Activated CD4-positive, alpha-beta T cell treated with anti-CD3 and anti-CD28 coated beads, Interleukin-2, amount 10 ng/mL, durations not matched to agents 7 days and 5 days (primary cell): ENCODE measurements around the gene DYNC1H1. TPM values are rescaled to one million over a fixed set of nuclear protein-coding genes. Genes with fewer than 3 reads are reported as not detected.
A peak's percentile ranks its signal among the peaks of the same experiment; 100 is the strongest.

ENCODE experiments used
- CTCF ChIA-PET: fragments of 350-600 bp; sonication (Branson Sonifier 250); formaldehyde crosslinking; loops from one replicate; lab custom pipeline; 2021; ENCODE audit warnings: antibody characterized with exemption; lab: Charles Lee
- POLR2A ChIA-PET: fragments of 350-600 bp; sonication (Branson Sonifier 250); formaldehyde crosslinking; loops from one replicate; lab custom pipeline; 2021; ENCODE audit warnings: antibody characterized with exemption; lab: Charles Lee
- DNase-seq: peaks from one replicate; pipeline ENCODE4 v3.0.0-alpha.2; 2020
- H3K27ac Mint-ChIP-seq: one replicate; pipeline ENCODE4 v1.8.0; 2021; ENCODE audit warnings: mild to moderate bottlenecking, moderate library complexity, mixed read lengths
- H3K27me3 Mint-ChIP-seq: one replicate; pipeline ENCODE4 v1.8.0; 2021; ENCODE audit warnings: mixed read lengths
- H3K36me3 Mint-ChIP-seq: one replicate; pipeline ENCODE4 v1.8.0; 2021; ENCODE audit warnings: low read depth, mixed read lengths
- H3K4me1 Mint-ChIP-seq: one replicate; pipeline ENCODE4 v1.8.0; 2021; ENCODE audit warnings: mixed read lengths
- H3K4me3 Mint-ChIP-seq: one replicate; pipeline ENCODE4 v1.8.0; 2021; ENCODE audit warnings: mild to moderate bottlenecking, moderate library complexity, mixed read lengths
- H3K9me3 Mint-ChIP-seq: one replicate; pipeline ENCODE4 v1.8.0; 2021; ENCODE audit warnings: mixed read lengths
- total RNA-seq, 2 experiments: library from RNA; stranded (reverse); gene quantifications; one replicate each; pipeline ENCODE4 v1.2.3, GENCODE V29; 2021

Gene DYNC1H1
- total RNA-seq, 2 experiments from 2014 or later, result 262 to 264 TPM

- Mint-ChIP-seq H3K36me3 (no peaks in the 10 kb centered on the region), H3K9me3 (no peaks in the 10 kb centered on the region), H3K27ac (peak overlapping the region; percentile 97), H3K4me3 (peak overlapping the region; percentile 93), H3K4me1 (peaks cover 21% of the 10 kb centered on the region), H3K27me3 (peaks cover 14% of the 10 kb centered on the region)
- ChIA-PET CTCF (interaction anchor here (0.6 to 2.1 kb wide), 5 partner anchors 8 to 369 kb away, joined by 3 to 6 read pairs (median 4); no protein-coding TSS in a partner anchor), POLR2A (no interaction called here)
- no peak for DNase-seq
Observed at GRCh38 chr14:101948666-101949216, 15.6 kb upstream of the DYNC1H1 start.

GRCh38 chr14:101950100-101950499, 14.3 kb upstream of the DYNC1H1 start:
- CTCF ChIA-PET, result interaction anchor here (1.2 kb wide), 1 partner anchor 244 kb away, joined by 3 read pairs; no protein-coding TSS in a partner anchor
- POLR2A ChIA-PET, result no interaction called here
- DNase-seq, result no peak
- no peaks in the 10 kb centered on the region for H3K9me3 Mint-ChIP-seq
- peaks cover 6% of the 10 kb centered on the region for H3K27me3 Mint-ChIP-seq
- H3K4me3 Mint-ChIP-seq, result peak overlapping the region; percentile 93
- no peaks in the 10 kb centered on the region for H3K36me3 Mint-ChIP-seq
- no peak overlapping the region for H3K27ac Mint-ChIP-seq
- H3K4me1 Mint-ChIP-seq, result peaks cover 21% of the 10 kb centered on the region

- ChIA-PET CTCF (interaction anchor here (0.8 to 1.2 kb wide), 2 partner anchors 243 to 244 kb away, joined by 3 read pairs; no protein-coding TSS in a partner anchor), POLR2A (no interaction called here)
- H3K27me3 Mint-ChIP-seq, result peaks cover 2% of the 10 kb centered on the region
- DNase-seq, result no peak
- no peaks in the 10 kb centered on the region for H3K36me3 Mint-ChIP-seq
- peaks cover 21% of the 10 kb centered on the region for H3K4me1 Mint-ChIP-seq
- H3K27ac Mint-ChIP-seq, result peak overlapping the region; percentile 31
- no peak overlapping the region for H3K4me3 Mint-ChIP-seq
- H3K9me3 Mint-ChIP-seq, result no peaks in the 10 kb centered on the region
Observed at GRCh38 chr14:101950516-101951215, 13.7 kb upstream of the DYNC1H1 start.

- no peak overlapping the region for H3K27ac Mint-ChIP-seq
- H3K4me3 Mint-ChIP-seq, result no peak overlapping the region
- CTCF ChIA-PET, result interaction anchor here (0.6 to 1.5 kb wide), 7 partner anchors 13 to 621 kb away, joined by 3 to 4 read pairs (median 3); no protein-coding TSS in a partner anchor
- H3K4me1 Mint-ChIP-seq, result peaks cover 11% of the 10 kb centered on the region
- H3K27me3 Mint-ChIP-seq, result no peaks in the 10 kb centered on the region
- H3K9me3 Mint-ChIP-seq, result no peaks in the 10 kb centered on the region
- no peaks in the 10 kb centered on the region for H3K36me3 Mint-ChIP-seq
- POLR2A ChIA-PET, result no interaction called here
- no peak for DNase-seq
Observed at GRCh38 chr14:101953151-101953550, 11.2 kb upstream of the DYNC1H1 start.

- Mint-ChIP-seq H3K9me3 (no peaks in the 10 kb centered on the region), H3K27me3 (no peaks in the 10 kb centered on the region), H3K27ac (no peak overlapping the region), H3K4me1 (peaks cover 2% of the 10 kb centered on the region), H3K36me3 (no peaks in the 10 kb centered on the region), H3K4me3 (no peak overlapping the region)
- no peak for DNase-seq
- POLR2A ChIA-PET, result no interaction called here
- CTCF ChIA-PET, result interaction anchor here (1.3 kb wide), 1 partner anchor 247 kb away, joined by 3 read pairs; no protein-coding TSS in a partner anchor
Observed at GRCh38 chr14:101954501-101954900, 9.9 kb upstream of the DYNC1H1 start.

- no peaks in the 10 kb centered on the region for H3K27me3 Mint-ChIP-seq
- DNase-seq, result no peak
- no peak overlapping the region for H3K27ac Mint-ChIP-seq
- CTCF ChIA-PET, result interaction anchor here (0.6 to 2.2 kb wide), 2 partner anchors 249 to 1381 kb away, joined by 3 to 5 read pairs; no protein-coding TSS in a partner anchor
- H3K4me3 Mint-ChIP-seq, result no peak overlapping the region
- no peaks in the 10 kb centered on the region for H3K36me3 Mint-ChIP-seq
- H3K4me1 Mint-ChIP-seq, result peaks cover 10% of the 10 kb centered on the region
- POLR2A ChIA-PET, result no interaction called here
- H3K9me3 Mint-ChIP-seq, result no peaks in the 10 kb centered on the region
Observed at GRCh38 chr14:101955695-101956161, 8.6 kb upstream of the DYNC1H1 start.

GRCh38 chr14:101956179-101956885, 8.0 kb upstream of the DYNC1H1 start:
- H3K9me3 Mint-ChIP-seq, result no peaks in the 10 kb centered on the region
- no peak overlapping the region for H3K4me3 Mint-ChIP-seq
- H3K27ac Mint-ChIP-seq, result no peak overlapping the region
- no peaks in the 10 kb centered on the region for H3K36me3 Mint-ChIP-seq
- no peak for DNase-seq
- H3K4me1 Mint-ChIP-seq, result peaks cover 16% of the 10 kb centered on the region
- H3K27me3 Mint-ChIP-seq, result no peaks in the 10 kb centered on the region
- POLR2A ChIA-PET, result no interaction called here
- CTCF ChIA-PET, result interaction anchor here (0.6 to 2.2 kb wide), 4 partner anchors 8 to 1380 kb away, joined by 3 to 5 read pairs (median 4); no protein-coding TSS in a partner anchor

- H3K9me3 Mint-ChIP-seq, result no peaks in the 10 kb centered on the region
- DNase-seq, result no peak
- no peak overlapping the region for H3K4me3 Mint-ChIP-seq
- ChIA-PET POLR2A (no interaction called here), CTCF (interaction anchor here (0.6 to 2.3 kb wide), 8 partner anchors 9 to 862 kb away, joined by 3 to 6 read pairs (median 4); no protein-coding TSS in a partner anchor)
- no peaks in the 10 kb centered on the region for H3K27me3 Mint-ChIP-seq
- H3K36me3 Mint-ChIP-seq, result no peaks in the 10 kb centered on the region
- H3K27ac Mint-ChIP-seq, result no peak overlapping the region
- peaks cover 17% of the 10 kb centered on the region for H3K4me1 Mint-ChIP-seq
Observed at GRCh38 chr14:101957406-101958234, 6.8 kb upstream of the DYNC1H1 start.

GRCh38 chr14:101958418-101959180, 5.8 kb upstream of the DYNC1H1 start:
- POLR2A ChIA-PET, result no interaction called here
- Mint-ChIP-seq H3K27ac (no peak overlapping the region), H3K4me3 (no peak overlapping the region)

GRCh38 chr14:101959277-101959676, 5.1 kb upstream of the DYNC1H1 start:
- ChIA-PET POLR2A (no interaction called here), CTCF (interaction anchor here (2.3 kb wide), 1 partner anchor 137 kb away, joined by 5 read pairs; no protein-coding TSS in a partner anchor)
- H3K9me3 Mint-ChIP-seq, result no peaks in the 10 kb centered on the region
- no peak overlapping the region for H3K4me3 Mint-ChIP-seq
- DNase-seq, result no peak
- no peak overlapping the region for H3K27ac Mint-ChIP-seq
- no peaks in the 10 kb centered on the region for H3K36me3 Mint-ChIP-seq
- no peaks in the 10 kb centered on the region for H3K27me3 Mint-ChIP-seq
- H3K4me1 Mint-ChIP-seq, result peaks cover 25% of the 10 kb centered on the region

More at GRCh38 chr14:101958418-101959180, 5.8 kb upstream of the DYNC1H1 start:
- DNase-seq, result no peak
- no peaks in the 10 kb centered on the region for H3K9me3 Mint-ChIP-seq
- H3K27me3 Mint-ChIP-seq, result no peaks in the 10 kb centered on the region
- CTCF ChIA-PET, result interaction anchor here (0.7 to 2.3 kb wide), 4 partner anchors 10 to 138 kb away, joined by 3 to 6 read pairs (median 4); no protein-coding TSS in a partner anchor
- peaks cover 19% of the 10 kb centered on the region for H3K4me1 Mint-ChIP-seq
- H3K36me3 Mint-ChIP-seq, result no peaks in the 10 kb centered on the region

GRCh38 chr14:101960225-101960624, 4.1 kb upstream of the DYNC1H1 start:
- H3K36me3 Mint-ChIP-seq, result no peaks in the 10 kb centered on the region
- H3K4me1 Mint-ChIP-seq, result peaks cover 25% of the 10 kb centered on the region
- POLR2A ChIA-PET, result no interaction called here
- no peak overlapping the region for H3K4me3 Mint-ChIP-seq
- DNase-seq, result peak; percentile 45
- H3K27me3 Mint-ChIP-seq, result no peaks in the 10 kb centered on the region
- CTCF ChIA-PET, result interaction anchor here (0.6 to 2.0 kb wide), 3 partner anchors 11 to 166 kb away, joined by 3 to 9 read pairs (median 4); no protein-coding TSS in a partner anchor
- H3K27ac Mint-ChIP-seq, result peak overlapping the region; percentile 9
- H3K9me3 Mint-ChIP-seq, result no peaks in the 10 kb centered on the region
